Neural crest cell (in vitro differentiated cells): ENCODE results near the gene DNAH1. TPM values are rescaled to one million over a fixed set of nuclear protein-coding genes. Genes with fewer than 3 reads are reported as not detected.

ENCODE experiments used
- DNase-seq: peaks from one replicate; pipeline ENCODE4 v3.0.0; 2021; ENCODE audit warnings: low read depth, mixed read lengths, low spot score
- H3K27ac Mint-ChIP-seq: one replicate; pipeline ENCODE4 v1.8.0; 2021; ENCODE audit warnings: mild to moderate bottlenecking, mixed read lengths; ENCODE audit not compliant: unreplicated experiment
- H3K27me3 Mint-ChIP-seq: 2 replicates; pipeline ENCODE4 v1.8.0; 2021; ENCODE audit warnings: low read depth, mild to moderate bottlenecking, mixed read lengths
- H3K36me3 Mint-ChIP-seq: 2 replicates; pipeline ENCODE4 v1.8.0; 2021; ENCODE audit warnings: low read depth, mild to moderate bottlenecking, mixed read lengths
- H3K4me1 Mint-ChIP-seq: 2 replicates; pipeline ENCODE4 v1.8.0; 2021; ENCODE audit warnings: mixed read lengths
- H3K4me3 Mint-ChIP-seq: one replicate; pipeline ENCODE4 v1.8.0; 2021; ENCODE audit warnings: mild to moderate bottlenecking, mixed read lengths
- H3K9me3 Mint-ChIP-seq: 2 replicates; pipeline ENCODE4 v1.8.0; 2021; ENCODE audit warnings: mixed read lengths
- total RNA-seq: library from RNA; stranded (reverse); gene quantifications from 2 replicates; pipeline ENCODE4 v1.2.1, GENCODE V29; 2021
- TF ChIP-seq, protein P1 (sequence below): fragments of 200-600 bp; sonication (generic); conservative IDR thresholded peaks from 2 replicates; pipeline ENCODE4 v1.5.0; 2021; ENCODE audit warnings: antibody characterized with exemption, mild to moderate bottlenecking

Gene DNAH1
- total RNA-seq, 1 donor from 2014 or later = 3.2 TPM

DNA sequence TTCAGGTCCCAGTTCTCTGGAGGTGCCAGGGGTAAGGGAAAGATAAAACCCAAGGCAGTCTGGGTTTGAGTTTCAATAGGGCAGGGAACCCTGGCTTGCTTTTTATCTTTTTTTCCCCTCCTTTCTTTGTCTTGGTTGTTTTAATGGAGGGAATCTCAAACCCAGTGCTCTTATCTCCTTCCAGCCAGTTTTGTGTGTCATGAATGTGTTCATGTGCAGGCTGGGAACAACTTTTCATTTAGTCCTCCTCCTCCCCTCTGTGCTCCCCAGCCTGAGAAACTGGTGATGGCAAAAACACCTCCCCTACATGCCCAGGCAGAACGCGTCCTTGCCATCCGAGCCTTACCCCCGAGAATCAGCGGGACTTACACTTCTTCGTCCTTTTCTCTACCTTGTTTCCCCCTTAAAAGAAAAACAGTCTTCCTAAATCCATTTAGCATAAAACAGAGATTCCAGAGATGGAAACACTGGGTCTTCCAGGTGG is 117.9 kb downstream of the DNAH1 start:
- DNase-seq = no peak
- H3K4me3 Mint-ChIP-seq = no peak overlapping the region
- H3K4me1 Mint-ChIP-seq = peaks cover 26% of the 10 kb centered on the region
- no peaks in the 10 kb centered on the region for H3K36me3 Mint-ChIP-seq
- no peaks in the 10 kb centered on the region for H3K27me3 Mint-ChIP-seq
- peak overlapping the region; percentile 1 for H3K27ac Mint-ChIP-seq
- TF ChIP-seq, protein P1, sequence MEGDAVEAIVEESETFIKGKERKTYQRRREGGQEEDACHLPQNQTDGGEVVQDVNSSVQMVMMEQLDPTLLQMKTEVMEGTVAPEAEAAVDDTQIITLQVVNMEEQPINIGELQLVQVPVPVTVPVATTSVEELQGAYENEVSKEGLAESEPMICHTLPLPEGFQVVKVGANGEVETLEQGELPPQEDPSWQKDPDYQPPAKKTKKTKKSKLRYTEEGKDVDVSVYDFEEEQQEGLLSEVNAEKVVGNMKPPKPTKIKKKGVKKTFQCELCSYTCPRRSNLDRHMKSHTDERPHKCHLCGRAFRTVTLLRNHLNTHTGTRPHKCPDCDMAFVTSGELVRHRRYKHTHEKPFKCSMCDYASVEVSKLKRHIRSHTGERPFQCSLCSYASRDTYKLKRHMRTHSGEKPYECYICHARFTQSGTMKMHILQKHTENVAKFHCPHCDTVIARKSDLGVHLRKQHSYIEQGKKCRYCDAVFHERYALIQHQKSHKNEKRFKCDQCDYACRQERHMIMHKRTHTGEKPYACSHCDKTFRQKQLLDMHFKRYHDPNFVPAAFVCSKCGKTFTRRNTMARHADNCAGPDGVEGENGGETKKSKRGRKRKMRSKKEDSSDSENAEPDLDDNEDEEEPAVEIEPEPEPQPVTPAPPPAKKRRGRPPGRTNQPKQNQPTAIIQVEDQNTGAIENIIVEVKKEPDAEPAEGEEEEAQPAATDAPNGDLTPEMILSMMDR = no peak
- H3K9me3 Mint-ChIP-seq = no peaks in the 10 kb centered on the region

- no peaks in the 10 kb centered on the region for H3K36me3 Mint-ChIP-seq
- no peak overlapping the region for H3K4me3 Mint-ChIP-seq
Measured at GRCh38 chr3:52434491-52435115, 118.5 kb downstream of the DNAH1 start.

DNA sequence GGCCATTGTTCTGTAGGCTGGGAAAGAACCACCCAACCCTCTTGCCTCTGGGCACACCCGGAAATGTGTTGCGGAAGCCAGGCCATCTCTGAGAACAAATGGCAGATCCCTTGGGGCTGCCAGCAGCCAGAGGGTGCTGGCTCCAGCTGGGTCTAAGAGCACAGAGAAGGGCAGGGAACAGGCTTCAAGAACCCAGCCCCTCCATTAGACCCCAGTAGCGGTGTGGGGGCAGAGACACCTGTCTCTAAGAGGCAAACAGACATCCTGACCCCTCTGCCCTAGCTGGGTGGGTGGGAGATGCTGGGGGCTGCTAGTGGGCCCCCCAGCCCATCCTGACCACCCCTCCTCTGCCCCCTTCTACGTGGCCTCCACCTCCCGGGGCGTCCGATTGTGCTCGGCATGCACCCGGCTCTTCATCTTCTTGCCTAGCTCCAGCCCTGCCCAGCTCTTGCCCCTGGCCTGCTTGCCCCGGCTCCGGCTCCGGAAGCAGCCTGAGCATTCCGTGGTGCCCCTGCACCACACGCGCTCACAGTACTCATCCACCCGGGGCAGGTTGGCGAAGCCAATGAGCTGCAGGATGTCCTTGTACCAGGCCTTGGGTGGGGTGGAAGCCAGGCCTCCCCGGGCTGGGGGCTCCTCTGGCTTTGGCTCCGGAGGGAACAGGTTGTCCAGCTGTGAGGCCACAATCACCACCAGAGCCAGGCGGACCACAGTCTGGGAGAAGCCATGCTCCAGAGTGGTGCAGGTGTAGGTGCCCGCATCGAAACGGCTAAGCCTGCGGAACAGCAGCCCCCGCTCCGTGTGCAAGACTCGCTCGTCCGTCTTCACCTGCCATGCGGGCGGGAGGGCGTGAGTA is 119.4 kb downstream of the DNAH1 start:
- Mint-ChIP-seq H3K9me3 (no peaks in the 10 kb centered on the region), H3K36me3 (no peaks in the 10 kb centered on the region), H3K27me3 (no peaks in the 10 kb centered on the region), H3K27ac (no peak overlapping the region), H3K4me3 (no peak overlapping the region), H3K4me1 (peaks cover 26% of the 10 kb centered on the region)
- DNase-seq = no peak
- TF ChIP-seq, protein P1 = no peak

More at GRCh38 chr3:52434491-52435115, 118.5 kb downstream of the DNAH1 start:
- Mint-ChIP-seq H3K27me3 (no peaks in the 10 kb centered on the region), H3K4me1 (peaks cover 26% of the 10 kb centered on the region), H3K9me3 (no peaks in the 10 kb centered on the region), H3K27ac (no peak overlapping the region)
- DNase-seq = no peak
- TF ChIP-seq, protein P1 = no peak

- TF ChIP-seq, protein P1 = no peak
- no peaks in the 10 kb centered on the region for H3K27me3 Mint-ChIP-seq
- no peaks in the 10 kb centered on the region for H3K36me3 Mint-ChIP-seq
- no peak overlapping the region for H3K4me3 Mint-ChIP-seq
- peaks cover 23% of the 10 kb centered on the region for H3K4me1 Mint-ChIP-seq
- H3K9me3 Mint-ChIP-seq = no peaks in the 10 kb centered on the region
- DNase-seq = no peak
- peak overlapping the region; percentile 12 for H3K27ac Mint-ChIP-seq
Measured at GRCh38 chr3:52436500-52437149, 120.5 kb downstream of the DNAH1 start.

DNA sequence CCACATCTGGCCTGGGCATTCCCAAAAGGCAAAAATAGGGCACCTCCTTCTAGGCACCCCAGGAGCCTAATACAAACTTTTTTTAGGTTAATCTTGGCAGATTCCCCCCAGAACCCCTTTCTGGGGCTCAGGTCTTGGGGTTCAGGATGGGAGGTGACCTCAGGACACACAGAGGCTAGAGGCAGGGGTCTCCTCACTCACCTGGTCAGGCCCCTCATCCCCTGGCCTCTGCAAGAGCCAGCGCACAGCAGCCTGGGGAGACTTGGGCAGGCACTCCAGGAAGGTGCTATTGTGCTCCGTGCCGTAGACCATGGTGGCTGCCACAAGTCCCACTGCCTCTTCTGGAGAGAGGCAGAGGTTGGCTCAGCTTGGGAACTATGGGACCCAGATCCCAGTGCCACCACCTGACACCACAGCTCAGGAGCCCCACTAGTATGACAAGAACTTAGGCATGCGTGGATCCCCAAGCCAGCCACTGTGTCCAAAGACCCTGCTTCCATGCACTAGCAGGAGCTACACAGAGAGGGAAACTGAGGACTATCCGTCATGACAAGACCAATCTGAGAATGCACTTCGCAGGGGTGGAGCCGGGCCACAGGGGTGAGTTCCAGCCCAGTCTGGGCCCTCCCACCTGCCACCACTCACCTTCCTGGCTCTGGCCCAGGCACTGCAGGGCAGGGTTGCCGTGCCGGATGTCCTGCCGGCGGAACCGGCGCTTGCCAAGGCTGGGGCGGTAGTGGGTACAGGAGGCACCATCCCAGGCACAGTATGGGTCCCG is 121.4 kb downstream of the DNAH1 start:
- Mint-ChIP-seq H3K4me1 (peaks cover 18% of the 10 kb centered on the region), H3K9me3 (no peaks in the 10 kb centered on the region)
- no peak for DNase-seq

More for the DNA sequence above, 121.4 kb downstream of the DNAH1 start:
- no peaks in the 10 kb centered on the region for H3K36me3 Mint-ChIP-seq
- no peak overlapping the region for H3K4me3 Mint-ChIP-seq
- TF ChIP-seq, protein P1 = no peak
- peak overlapping the region; percentile 12 for H3K27ac Mint-ChIP-seq
- no peaks in the 10 kb centered on the region for H3K27me3 Mint-ChIP-seq
